ENCODE results near the gene PDE4C. TPM values are rescaled to one million over a fixed set of nuclear protein-coding genes. Genes with fewer than 3 reads are reported as not detected.
A peak's percentile ranks its signal among the peaks of the same experiment; 100 is the strongest.

The PDE4C gene
- total and polyA plus RNA-seq, 10 of the 15 experiments (the other 5 are each of a cell fraction or from before 2014, with no cell fraction given), result 0.08 to 0.73 (median 0.34) TPM

DNA sequence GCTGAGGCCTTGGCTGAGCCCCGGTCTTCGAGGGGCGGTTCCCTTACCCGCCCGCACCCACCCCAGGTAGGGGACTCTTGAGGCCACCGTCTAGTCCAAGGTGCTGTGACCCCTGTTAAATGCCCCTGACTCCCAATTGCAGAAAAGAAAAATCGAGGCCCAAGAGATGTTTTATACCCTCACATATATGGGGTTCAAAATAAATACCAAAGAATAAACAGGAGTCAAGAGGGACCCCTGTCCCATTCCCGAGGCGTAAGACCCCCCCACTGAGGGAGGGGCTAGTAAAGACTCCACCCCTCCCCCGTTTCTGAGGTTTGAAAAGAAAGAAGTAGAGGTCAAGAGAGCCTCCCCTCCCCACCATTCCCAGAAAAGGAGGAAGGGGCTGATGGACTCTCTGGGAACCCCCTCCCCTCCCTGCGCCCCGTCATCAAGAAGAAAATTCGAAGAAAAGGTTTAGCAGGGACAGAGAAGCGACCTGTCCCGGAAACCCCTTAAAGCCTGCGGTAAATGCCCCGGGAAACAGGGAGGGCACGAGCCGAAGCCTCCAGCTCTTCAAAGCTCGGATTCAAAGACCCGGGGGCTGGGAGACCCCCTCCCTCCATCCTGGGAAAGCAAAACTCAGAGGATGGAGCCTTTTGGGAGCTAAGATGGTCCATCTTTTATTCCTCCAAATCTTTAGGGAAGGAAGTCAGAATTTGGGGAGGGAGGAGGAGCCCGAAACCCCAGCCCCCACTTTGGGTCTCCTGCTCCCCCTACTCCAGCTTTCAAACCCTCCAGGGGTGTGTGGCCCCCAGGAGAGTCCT is 21.6 kb downstream of the PDE4C start:
- DNase-seq (ENCODE audit: low read depth, low spot score) (no peak), FAIRE-seq (no peak), ATAC-seq (peak; percentile 7)
- under 1% methylated on average over 22 of the region's 22 CpGs for WGBS (ENCODE audit: insufficient coverage, insufficient replicate concordance, low lambda C conversion rate, missing lambda C conversion rate)
- H3K4me3 ChIP-seq, result peak overlapping the region; percentile 86
- RAD21 ChIA-PET (ENCODE audit: unreplicated experiment), result interaction anchor here (0.8 to 8.1 kb wide), 20 partner anchors 10 to 215 kb away, joined by 3 to 175 read pairs (median 4); partner anchors contain the start of genes JUND, MPV17L2, PIK3R2 and SSBP4
- in situ Hi-C loops (cut with MboI) (loop anchor here (5.0 kb wide), 1 partner anchor 43 kb away; no protein-coding TSS in a partner anchor), intact Hi-C loops (cut with micrococcal nuclease; ENCODE audit: unreplicated experiment) (loop anchor here (5.0 to 10.0 kb wide), 2 partner anchors 123 to 210 kb away; partner anchors contain the start of gene SSBP4)
- TSS peak; percentile 95 for BruUV-seq (replicated peaks)
- H3K4me1 ChIP-seq (ENCODE audit: control insufficient read depth, insufficient read depth, low read length), result peaks cover 6% of the 10 kb centered on the region
- no peaks in the 10 kb centered on the region for H4K20me1 ChIP-seq (ENCODE audit: control insufficient read depth, insufficient read depth)
- CTCF ChIA-PET, result interaction anchor here (0.6 to 11.7 kb wide), 17 partner anchors 12 to 250 kb away, joined by 3 to 213 read pairs (median 4); partner anchors contain the start of genes LSM4, MPV17L2 and PDE4C
- peak overlapping the region; percentile 84 for H3K9ac ChIP-seq (ENCODE audit: control insufficient read depth, insufficient read depth, low read length)
- peak overlapping the region; percentile 62 for H3K4me2 ChIP-seq (ENCODE audit: control insufficient read depth, insufficient read depth)
- no peaks in the 10 kb centered on the region for H3K27me3 ChIP-seq (replicated peaks in 1 of 2; ENCODE audit: control insufficient read depth in 2 of 2, insufficient read depth in 2 of 2, low read length in 1 of 2)
- SMC1A ChIA-PET (ENCODE audit: uncharacterized antibody, unreplicated experiment), result interaction anchor here (0.7 to 9.5 kb wide), 21 partner anchors 10 to 206 kb away, joined by 3 to 121 read pairs (median 4); partner anchors contain the start of gene MPV17L2
- POLR2A ChIA-PET, result interaction anchor here (0.5 to 3.4 kb wide), 19 partner anchors 10 to 213 kb away, joined by 3 to 29 read pairs (median 5); partner anchors contain the start of genes JUND, LSM4, MPV17L2 and PDE4C
- peaks cover 0 to 3% of the 10 kb centered on the region in 2 experiments; a peak in 2 of 4 replicates for H3K36me3 ChIP-seq (ENCODE audit: control insufficient read depth in 2 of 2, insufficient read depth in 2 of 2, low read length in 1 of 2)
- H2AFZ ChIP-seq (ENCODE audit: control insufficient read depth, low read depth, low read length), result peak overlapping the region; percentile 84
- H3K9me3 ChIP-seq (replicated peaks; ENCODE audit: control insufficient read depth, insufficient read depth, low read length), result no peaks in the 10 kb centered on the region
- peaks cover 9% of the 10 kb centered on the region for H3K79me2 ChIP-seq (ENCODE audit: control insufficient read depth, insufficient read depth, low read length)
- peak overlapping the region; percentile 68 for H3K27ac ChIP-seq (ENCODE audit: control insufficient read depth, insufficient read depth)
- TF ChIP-seq IKZF2 (IDR thresholded peaks at IDR 0.05) (peak; percentile 66 to 69; a peak in 3 of 4 replicates), NR2F1 (conservative IDR thresholded peaks at IDR 0.05) (peak; percentile 77), BHLHE40 (IDR thresholded peaks at IDR 0.05; ENCODE audit: borderline replicate concordance in 1 of 2, low read depth in 2 of 2, low read length in 1 of 2) (peak; percentile 45 to 62; a peak in 3 of 4 replicates), MTA2 (IDR thresholded peaks at IDR 0.05; ENCODE audit: low read depth) (peak; percentile 35; the same call in 1 of the 2 replicates), SMAD1 (IDR thresholded peaks at IDR 0.05; ENCODE audit: low read depth, partially characterized antibody) (no peak), NRF1 (conservative IDR thresholded peaks at IDR 0.05; ENCODE audit: low read depth, low read length) (no peak), RUNX3 (IDR thresholded peaks at IDR 0.05; ENCODE audit: low read length) (peak; percentile 52; the same call in 1 of the 2 replicates), IKZF1 (conservative IDR thresholded peaks at IDR 0.05) (peak; percentile 60), JUND (IDR thresholded peaks at IDR 0.05; ENCODE audit: low read depth, low read length) (peak; percentile 91; the same call in 1 of the 2 replicates), SUZ12 (IDR thresholded peaks at IDR 0.05; ENCODE audit: unreplicated experiment) (no peak), FOXK2 (IDR thresholded peaks at IDR 0.05) (peak; percentile 92), SREBF1 (IDR thresholded peaks at IDR 0.05; ENCODE audit: low read length) (peak; percentile 90), RCOR1 (conservative IDR thresholded peaks at IDR 0.05; ENCODE audit: low read depth, low read length) (no peak)
- TF ChIP-seq, protein P1, sequence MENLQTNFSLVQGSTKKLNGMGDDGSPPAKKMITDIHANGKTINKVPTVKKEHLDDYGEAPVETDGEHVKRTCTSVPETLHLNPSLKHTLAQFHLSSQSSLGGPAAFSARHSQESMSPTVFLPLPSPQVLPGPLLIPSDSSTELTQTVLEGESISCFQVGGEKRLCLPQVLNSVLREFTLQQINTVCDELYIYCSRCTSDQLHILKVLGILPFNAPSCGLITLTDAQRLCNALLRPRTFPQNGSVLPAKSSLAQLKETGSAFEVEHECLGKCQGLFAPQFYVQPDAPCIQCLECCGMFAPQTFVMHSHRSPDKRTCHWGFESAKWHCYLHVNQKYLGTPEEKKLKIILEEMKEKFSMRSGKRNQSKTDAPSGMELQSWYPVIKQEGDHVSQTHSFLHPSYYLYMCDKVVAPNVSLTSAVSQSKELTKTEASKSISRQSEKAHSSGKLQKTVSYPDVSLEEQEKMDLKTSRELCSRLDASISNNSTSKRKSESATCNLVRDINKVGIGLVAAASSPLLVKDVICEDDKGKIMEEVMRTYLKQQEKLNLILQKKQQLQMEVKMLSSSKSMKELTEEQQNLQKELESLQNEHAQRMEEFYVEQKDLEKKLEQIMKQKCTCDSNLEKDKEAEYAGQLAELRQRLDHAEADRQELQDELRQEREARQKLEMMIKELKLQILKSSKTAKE (IDR thresholded peaks at IDR 0.05; ENCODE audit: low read depth, poor library complexity, severe bottlenecking), result peak; percentile 90
- TF ChIP-seq, protein P2, sequence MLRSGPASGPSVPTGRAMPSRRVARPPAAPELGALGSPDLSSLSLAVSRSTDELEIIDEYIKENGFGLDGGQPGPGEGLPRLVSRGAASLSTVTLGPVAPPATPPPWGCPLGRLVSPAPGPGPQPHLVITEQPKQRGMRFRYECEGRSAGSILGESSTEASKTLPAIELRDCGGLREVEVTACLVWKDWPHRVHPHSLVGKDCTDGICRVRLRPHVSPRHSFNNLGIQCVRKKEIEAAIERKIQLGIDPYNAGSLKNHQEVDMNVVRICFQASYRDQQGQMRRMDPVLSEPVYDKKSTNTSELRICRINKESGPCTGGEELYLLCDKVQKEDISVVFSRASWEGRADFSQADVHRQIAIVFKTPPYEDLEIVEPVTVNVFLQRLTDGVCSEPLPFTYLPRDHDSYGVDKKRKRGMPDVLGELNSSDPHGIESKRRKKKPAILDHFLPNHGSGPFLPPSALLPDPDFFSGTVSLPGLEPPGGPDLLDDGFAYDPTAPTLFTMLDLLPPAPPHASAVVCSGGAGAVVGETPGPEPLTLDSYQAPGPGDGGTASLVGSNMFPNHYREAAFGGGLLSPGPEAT (IDR thresholded peaks at IDR 0.05; ENCODE audit: low read depth), result peak; percentile 72
- TF ChIP-seq, protein P3, sequence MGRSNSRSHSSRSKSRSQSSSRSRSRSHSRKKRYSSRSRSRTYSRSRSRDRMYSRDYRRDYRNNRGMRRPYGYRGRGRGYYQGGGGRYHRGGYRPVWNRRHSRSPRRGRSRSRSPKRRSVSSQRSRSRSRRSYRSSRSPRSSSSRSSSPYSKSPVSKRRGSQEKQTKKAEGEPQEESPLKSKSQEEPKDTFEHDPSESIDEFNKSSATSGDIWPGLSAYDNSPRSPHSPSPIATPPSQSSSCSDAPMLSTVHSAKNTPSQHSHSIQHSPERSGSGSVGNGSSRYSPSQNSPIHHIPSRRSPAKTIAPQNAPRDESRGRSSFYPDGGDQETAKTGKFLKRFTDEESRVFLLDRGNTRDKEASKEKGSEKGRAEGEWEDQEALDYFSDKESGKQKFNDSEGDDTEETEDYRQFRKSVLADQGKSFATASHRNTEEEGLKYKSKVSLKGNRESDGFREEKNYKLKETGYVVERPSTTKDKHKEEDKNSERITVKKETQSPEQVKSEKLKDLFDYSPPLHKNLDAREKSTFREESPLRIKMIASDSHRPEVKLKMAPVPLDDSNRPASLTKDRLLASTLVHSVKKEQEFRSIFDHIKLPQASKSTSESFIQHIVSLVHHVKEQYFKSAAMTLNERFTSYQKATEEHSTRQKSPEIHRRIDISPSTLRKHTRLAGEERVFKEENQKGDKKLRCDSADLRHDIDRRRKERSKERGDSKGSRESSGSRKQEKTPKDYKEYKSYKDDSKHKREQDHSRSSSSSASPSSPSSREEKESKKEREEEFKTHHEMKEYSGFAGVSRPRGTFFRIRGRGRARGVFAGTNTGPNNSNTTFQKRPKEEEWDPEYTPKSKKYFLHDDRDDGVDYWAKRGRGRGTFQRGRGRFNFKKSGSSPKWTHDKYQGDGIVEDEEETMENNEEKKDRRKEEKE (IDR thresholded peaks at IDR 0.05), result peak; percentile 80
